ENCODE measurements around the gene ID2. TPM values are rescaled to one million over a fixed set of nuclear protein-coding genes. Genes with fewer than 3 reads are reported as not detected.
"Not testable (repeated sequence)": the region's sequence is repeated elsewhere in the genome, so short reads cannot be mapped to it uniquely, and the experiment has no call there.

ID2 gene
- total RNA-seq, 1 donor from 2014 or later = 59.7 TPM

- peak; percentile 81 for DNase-seq
These were observed 4.0 kb downstream of the ID2 start for GRCh38 chr2:8685697-8686358.

DNA sequence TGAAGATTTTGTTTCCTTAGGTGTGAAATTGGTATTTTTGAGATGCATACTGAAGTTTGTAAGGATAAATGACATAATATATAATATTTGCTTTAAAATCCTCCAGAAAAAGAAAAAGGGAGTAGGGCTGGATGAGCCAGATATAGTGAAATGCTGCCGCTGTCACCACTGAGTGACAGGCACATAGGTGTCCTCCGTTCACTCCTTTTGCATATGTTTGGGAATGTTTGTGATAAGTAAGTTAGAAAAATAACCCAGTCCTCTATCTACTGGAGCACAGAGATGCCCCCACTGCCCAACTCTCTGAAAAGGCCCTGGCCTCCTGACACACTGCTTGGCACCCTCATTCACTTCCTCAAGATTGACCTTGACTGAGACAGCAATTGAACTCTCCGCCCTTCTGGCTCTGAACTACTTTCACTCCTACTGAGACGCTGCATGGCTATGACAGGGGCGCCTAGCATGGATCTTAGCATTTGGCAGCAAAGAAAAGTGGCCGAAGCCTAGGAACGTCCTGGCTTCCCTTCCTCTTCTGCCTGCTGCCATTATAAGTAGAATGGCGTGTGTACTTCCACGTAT, 10.1 kb downstream of the ID2 start:
- no peak for DNase-seq

DNA sequence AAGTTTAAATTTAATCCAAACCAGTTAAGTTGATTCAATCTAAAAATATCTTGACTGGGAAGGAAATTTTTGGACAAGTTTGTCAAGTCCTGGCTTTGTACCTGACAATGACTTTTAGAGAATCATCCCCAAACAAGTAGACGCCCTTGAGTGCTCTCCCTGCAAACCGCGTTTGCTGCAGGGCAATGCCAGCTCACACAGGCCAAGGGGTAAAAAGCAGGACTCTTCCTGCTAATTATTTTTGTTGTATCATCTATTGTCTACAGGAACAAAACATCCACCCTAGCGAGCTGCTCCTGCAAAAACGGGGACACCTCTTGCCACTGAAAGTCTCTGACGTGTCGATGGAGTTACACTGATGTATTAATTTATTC, 10.9 kb downstream of the ID2 start:
- DNase-seq = no peak

DNA sequence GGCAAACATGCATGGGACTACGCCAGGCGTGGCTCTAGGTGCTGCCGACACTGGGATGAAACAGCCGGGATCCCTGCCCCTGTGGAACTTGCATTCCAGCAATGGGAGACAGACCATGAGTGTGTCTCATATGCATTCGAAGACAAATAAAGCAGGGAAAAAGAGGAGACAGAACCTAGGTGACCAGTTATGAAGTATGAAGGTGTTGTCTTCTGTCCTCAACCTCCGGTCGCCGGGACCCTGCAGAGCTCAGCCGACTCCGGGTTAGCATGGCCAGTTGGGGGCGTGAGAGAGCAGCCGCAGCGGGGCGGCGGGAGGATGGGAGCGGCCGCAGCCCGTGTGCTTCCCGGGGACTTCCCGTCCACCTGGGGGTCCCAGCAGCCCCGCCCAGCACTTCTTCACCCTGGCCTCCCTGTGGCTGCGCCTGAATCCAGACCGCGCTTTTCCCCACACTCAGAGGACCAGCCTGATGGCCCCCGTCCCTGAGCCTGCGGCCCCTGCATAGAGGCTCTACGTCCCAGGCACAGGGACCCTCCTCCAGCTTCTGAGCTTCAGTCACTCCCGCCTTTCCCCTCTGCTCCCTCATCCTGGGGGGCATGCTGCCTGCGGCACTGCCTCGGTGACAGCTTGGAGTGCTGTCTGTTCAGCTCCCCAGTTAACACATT, 11.4 kb downstream of the ID2 start:
- peak; percentile 60 for DNase-seq

DNA sequence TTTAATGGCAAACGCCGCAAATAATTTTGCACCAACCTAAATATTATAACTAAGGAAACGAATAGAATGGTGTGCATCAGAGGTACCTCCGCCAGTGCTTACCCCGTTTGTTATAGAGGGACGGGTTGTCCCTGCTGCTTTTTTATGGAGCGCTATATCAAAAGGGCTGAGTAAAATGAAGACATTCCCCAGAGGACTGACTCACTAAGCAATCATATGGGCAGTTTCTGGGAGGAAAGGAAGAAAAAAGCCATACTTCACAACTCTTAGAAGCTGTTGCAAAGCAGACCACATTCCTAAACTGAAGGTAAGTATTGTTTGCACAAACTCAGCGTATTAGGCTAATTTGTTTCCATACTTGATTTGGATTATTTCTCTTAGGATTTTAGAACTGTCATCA, 12.9 kb downstream of the ID2 start:
- DNase-seq = no peak

DNA sequence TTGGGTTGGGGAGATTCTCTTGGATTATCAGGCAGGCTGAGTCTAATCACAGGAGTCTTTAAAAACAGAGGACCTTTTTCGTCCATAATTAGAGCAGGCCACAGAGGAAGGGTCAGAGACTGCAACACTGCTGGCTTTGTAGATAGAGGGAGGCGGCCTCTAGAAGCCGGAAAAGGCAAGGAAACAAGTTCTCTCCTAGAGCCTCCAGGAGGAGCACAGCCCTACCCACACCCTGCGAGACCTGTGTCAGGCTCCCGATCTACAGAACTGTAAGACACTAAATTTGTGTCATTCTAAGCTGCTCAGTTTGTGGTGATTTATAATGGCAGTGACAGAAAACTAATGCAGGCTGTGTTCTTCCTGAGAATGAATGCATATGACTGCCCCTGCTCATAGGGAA, 15.3 kb downstream of the ID2 start:
- no peak for DNase-seq

DNA sequence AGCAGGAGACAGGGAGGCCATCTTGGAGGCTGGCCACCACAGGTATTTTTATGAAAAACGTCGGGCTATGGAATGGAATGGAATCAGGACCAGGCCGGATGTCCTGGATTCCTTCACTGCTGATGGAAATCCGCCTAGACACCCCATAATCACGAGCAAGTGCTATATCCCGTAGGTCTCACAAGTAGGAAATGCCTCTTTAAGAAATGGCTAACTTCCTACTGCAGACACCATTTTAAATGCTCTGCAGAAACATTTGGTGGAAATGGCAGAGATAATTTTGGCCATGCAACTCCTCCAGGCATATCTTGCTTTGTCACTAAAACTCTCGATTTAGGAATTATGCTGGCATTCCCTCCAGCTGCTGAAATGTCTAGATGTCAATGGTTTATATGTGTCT, 18.0 kb downstream of the ID2 start:
- no peak for DNase-seq

GRCh38 chr2:8701681-8702379, 20.0 kb downstream of the ID2 start:
- no peak for DNase-seq

DNA sequence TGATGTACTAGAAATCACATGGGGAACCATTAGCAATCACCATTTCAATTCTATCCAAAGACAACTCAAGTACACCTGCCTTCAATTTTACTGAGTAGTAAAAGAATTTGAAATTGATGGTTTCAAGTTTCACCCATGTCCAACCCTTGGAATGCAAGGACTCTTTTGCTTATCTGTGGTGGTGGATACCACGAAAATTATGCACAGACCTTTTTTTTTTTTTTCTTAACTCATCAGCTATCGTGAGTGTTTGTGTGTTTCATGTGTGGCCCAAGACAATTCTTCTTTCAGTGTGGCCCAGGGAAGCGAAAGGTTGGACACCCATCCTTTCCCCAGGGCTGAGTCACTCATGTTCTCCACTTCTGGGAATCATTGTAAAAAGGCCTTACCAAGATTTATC, 23.1 kb downstream of the ID2 start:
- DNase-seq = no peak

- DNase-seq = no peak
These were observed 27.8 kb downstream of the ID2 start for GRCh38 chr2:8709611-8710010.

GRCh38 chr2:8710951-8711350, 29.1 kb downstream of the ID2 start:
- no peak for DNase-seq

GRCh38 chr2:8714283-8714682, 32.4 kb downstream of the ID2 start:
- no peak for DNase-seq

DNA sequence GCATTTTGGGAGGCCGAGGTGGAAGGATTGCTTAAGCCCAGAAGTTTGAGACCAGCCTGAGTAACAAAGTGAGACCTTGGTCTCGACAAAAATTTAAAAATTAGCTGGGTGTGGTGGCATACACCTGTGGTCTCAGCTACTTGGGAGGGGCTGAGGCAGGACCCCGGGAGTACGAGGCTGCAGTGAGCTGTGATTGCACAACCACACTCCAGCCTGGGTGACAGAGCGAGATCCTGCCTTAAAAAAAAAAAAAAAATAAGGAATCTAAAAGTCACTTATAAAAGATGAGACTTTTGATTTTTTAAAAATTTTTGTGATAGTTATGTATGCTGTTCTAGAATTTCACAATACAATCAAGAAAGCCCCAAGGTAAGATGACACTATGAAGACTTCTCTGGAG, 33.1 kb downstream of the ID2 start:
- DNase-seq = no peak

- no peak for DNase-seq
These were observed 37.7 kb downstream of the ID2 start for GRCh38 chr2:8719528-8719927.

DNA sequence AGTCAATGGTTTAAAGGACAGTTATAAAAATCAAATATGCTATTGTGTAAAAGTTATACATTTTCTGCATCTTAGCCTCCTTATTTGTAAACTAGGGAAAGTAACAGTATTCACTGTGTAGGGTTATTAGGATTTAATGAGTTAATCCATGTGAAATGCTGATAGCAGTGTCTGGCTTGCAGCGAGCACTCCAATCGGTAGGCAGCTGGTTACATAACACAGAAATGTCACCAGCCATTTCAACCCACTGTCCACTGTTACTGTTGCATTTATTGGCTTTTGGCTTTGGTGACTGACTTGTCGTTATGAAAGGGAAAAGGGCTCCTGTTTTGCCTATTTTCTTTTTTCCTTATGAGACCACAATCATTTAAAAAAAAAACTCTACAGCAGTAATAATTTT, 38.9 kb downstream of the ID2 start:
- no peak for DNase-seq

DNA sequence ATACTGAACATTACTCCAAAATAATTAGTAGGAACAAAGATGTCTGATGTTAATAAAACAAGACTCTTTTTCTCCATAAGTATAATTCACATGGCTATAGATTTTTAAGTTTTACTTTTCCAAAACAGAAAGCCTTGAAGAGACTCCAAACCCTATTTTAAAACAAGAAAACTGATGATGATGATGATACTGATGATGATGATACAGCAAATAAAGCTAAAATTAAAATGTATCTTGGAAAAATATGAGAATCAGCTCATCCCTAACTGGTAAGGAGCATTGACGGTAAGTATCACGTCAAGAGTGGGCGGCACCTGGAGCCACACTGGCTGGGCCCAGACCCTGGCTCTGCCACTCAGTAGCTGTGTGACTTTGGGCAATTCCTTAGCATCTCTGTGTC, 39.6 kb downstream of the ID2 start:
- DNase-seq = no peak

GRCh38 chr2:8722986-8723385, 41.1 kb downstream of the ID2 start:
- no peak for DNase-seq

GRCh38 chr2:8725838-8726237, 44.0 kb downstream of the ID2 start:
- DNase-seq = no peak

GRCh38 chr2:8728305-8729015, 46.6 kb downstream of the ID2 start:
- DNase-seq = no peak

GRCh38 chr2:8729101-8729500, 47.2 kb downstream of the ID2 start:
- not testable (repeated sequence) for DNase-seq

GRCh38 chr2:8729939-8730338, 48.1 kb downstream of the ID2 start:
- no peak for DNase-seq

- no peak for DNase-seq
These were observed 50.7 kb downstream of the ID2 start for GRCh38 chr2:8732601-8733000.
